PC-9 (cell line): Measurements from ENCODE around the gene MEGF8. TPM values are rescaled to one million over a fixed set of nuclear protein-coding genes. Genes with fewer than 3 reads are reported as not detected.

Experiments used
- BruUV-seq: library from RNA; stranded (reverse); fragments of 400-500 nt; replicated peaks from 2 replicates; lab custom pipeline; 2021; lab: Mats Ljungman, UMichigan
- CTCF ChIA-PET: fragments of 300-600 bp; sonication (Branson Sonifier 250); formaldehyde crosslinking; loops from one replicate; lab custom pipeline; 2022; ENCODE audit warnings: antibody characterized with exemption; lab: Charles Lee
- POLR2A ChIA-PET: fragments of 300-600 bp; sonication (Branson Sonifier 250); formaldehyde crosslinking; loops from one replicate; lab custom pipeline; 2022; ENCODE audit warnings: antibody characterized with exemption; ENCODE audit not compliant: unreplicated experiment; lab: Charles Lee
- DNase-seq, 2 experiments: peaks; one replicate each; pipeline versions ENCODE4 v3.0.0 to v3.0.0-alpha.2; 2015 to 2022; ENCODE audit warnings: mixed read lengths in 1 of 2
- H2AFZ ChIP-seq: fragments of 200-600 bp; sonication (generic); 2 replicates; pipeline ENCODE4 v1.8.1; 2017; ENCODE audit warnings: antibody characterized with exemption
- H3F3A ChIP-seq: fragments of 200-600 bp; sonication (generic); 2 replicates; pipeline ENCODE4 v1.8.1; 2017; ENCODE audit warnings: antibody characterized with exemption, mild to moderate bottlenecking, low read depth; ENCODE audit not compliant: insufficient read depth
- H3K27ac ChIP-seq: fragments of 200-600 bp; sonication (generic); 2 replicates; pipeline ENCODE4 v1.6.1; 2016; ENCODE audit warnings: mixed run types
- H3K27me3 ChIP-seq: fragments of 200-600 bp; sonication (generic); 2 replicates; pipeline ENCODE4 v1.6.1; 2016; ENCODE audit warnings: low read depth, mixed run types; ENCODE audit not compliant: insufficient read depth
- H3K36me3 ChIP-seq: fragments of 200-600 bp; sonication (generic); 2 replicates; pipeline ENCODE4 v1.6.1; 2016; ENCODE audit warnings: low read depth, mixed run types
- H3K4me1 ChIP-seq: fragments of 200-600 bp; sonication (generic); replicated peaks from 2 replicates; pipeline ENCODE4 v1.6.1; 2016; ENCODE audit warnings: mixed run types; ENCODE audit not compliant: insufficient read depth
- H3K4me2 ChIP-seq: fragments of 200-600 bp; sonication (generic); 2 replicates; pipeline ENCODE4 v1.6.1; 2017; ENCODE audit warnings: mixed run types
- H3K4me3 ChIP-seq: fragments of 200-600 bp; sonication (generic); 2 replicates; pipeline ENCODE4 v1.6.1; 2016; ENCODE audit warnings: mixed run types
- H3K79me2 ChIP-seq: fragments of 200-600 bp; sonication (generic); 2 replicates; pipeline ENCODE4 v1.6.1; 2017; ENCODE audit warnings: low read depth, mixed run types
- H3K9me2 ChIP-seq: fragments of 200-600 bp; sonication (generic); 2 replicates; pipeline ENCODE4 v1.8.1; 2017; ENCODE audit warnings: mild to moderate bottlenecking; ENCODE audit not compliant: insufficient read depth
- H3K9me3 ChIP-seq: fragments of 200-600 bp; sonication (generic); 2 replicates; pipeline ENCODE4 v1.8.1; 2016; ENCODE audit warnings: low read depth; ENCODE audit not compliant: insufficient read depth
- H4K20me1 ChIP-seq: fragments of 200-600 bp; sonication (generic); 2 replicates; pipeline ENCODE4 v1.8.1; 2017; ENCODE audit not compliant: insufficient read depth
- EZH2 ChIP-seq: fragments of 200-600 bp; sonication (generic); IDR thresholded peaks from 2 replicates; pipeline ENCODE4 v1.8.0; 2017; ENCODE audit warnings: antibody characterized with exemption, low read depth
- intact Hi-C: fragments of 100-400 bp; cut with micrococcal nuclease; formaldehyde crosslinking; loops from one replicate; pipeline ENCODE4 v1.10.0; 2022; ENCODE audit not compliant: unreplicated experiment
- total RNA-seq: library from RNA; stranded (reverse); gene quantifications from 2 replicates; pipeline ENCODE4 v1.2.3, GENCODE V29; 2021
- TF ChIP-seq, protein P1 (sequence below): fragments of 200-600 bp; sonication (generic); conservative IDR thresholded peaks from 2 replicates; pipeline ENCODE4 v1.6.1; 2017; ENCODE audit warnings: mixed run types, antibody characterized with exemption, mild to moderate bottlenecking, moderate library complexity

MEGF8 gene
- total RNA-seq, 1 experiment from 2014 or later: 40.6 TPM

DNA sequence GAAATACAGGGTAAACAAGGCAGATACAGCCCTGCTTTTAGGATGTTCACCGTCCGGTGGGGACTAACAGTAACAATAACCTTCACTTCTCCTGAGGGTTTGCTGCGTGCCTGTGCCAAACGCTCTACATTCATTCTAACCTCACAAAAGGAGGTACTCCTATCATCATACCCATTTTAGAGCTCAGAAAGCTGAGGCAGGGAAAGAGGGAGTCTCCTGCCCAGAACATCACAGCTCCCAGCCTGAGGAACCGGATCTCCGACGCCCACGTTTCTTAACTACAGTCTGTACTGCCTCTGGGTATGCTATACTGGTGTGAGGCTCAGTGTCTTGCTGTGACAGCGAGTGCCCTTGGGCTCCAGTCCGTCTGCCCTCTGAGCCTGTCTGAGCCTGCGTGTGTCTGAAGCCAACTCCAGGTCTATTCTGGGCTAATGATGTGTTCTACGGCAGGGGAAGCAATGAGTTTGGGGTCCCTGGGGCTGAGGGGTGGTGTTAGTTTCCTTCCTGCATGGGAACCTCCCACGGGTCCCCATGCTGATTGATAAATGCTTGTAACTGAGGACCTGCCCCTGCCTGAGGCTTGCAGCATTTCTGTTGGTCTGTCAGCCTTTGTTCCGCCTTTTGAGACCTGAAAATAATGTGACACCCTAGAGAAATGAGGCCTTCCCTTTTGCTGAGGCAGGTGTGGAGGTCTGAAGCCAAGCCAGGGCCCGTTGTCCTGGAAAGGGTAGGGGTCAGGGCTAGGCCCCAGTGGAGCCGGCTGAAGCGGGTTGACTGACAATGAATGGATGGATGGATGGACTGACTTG lies 96.9 kb downstream of the MEGF8 start:
- Histone ChIP-seq H3K27ac (peak overlapping the region; percentile 62), H3K36me3 (no peaks in the 10 kb centered on the region), H3K4me2 (peak overlapping the region; percentile 87), H2AFZ (no peak overlapping the region), H3K79me2 (no peaks in the 10 kb centered on the region), H3K9me3 (no peaks in the 10 kb centered on the region), H3K4me1 (peaks cover 28% of the 10 kb centered on the region), H3F3A (peaks cover 30% of the 10 kb centered on the region), H3K27me3 (no peaks in the 10 kb centered on the region), H4K20me1 (no peaks in the 10 kb centered on the region), H3K9me2 (no peaks in the 10 kb centered on the region), H3K4me3 (peak overlapping the region; percentile 91)
- BruUV-seq: TSS peak; percentile 26
- CTCF ChIA-PET: no interaction called here
- no peak for TF ChIP-seq EZH2
- TF ChIP-seq, protein P1, sequence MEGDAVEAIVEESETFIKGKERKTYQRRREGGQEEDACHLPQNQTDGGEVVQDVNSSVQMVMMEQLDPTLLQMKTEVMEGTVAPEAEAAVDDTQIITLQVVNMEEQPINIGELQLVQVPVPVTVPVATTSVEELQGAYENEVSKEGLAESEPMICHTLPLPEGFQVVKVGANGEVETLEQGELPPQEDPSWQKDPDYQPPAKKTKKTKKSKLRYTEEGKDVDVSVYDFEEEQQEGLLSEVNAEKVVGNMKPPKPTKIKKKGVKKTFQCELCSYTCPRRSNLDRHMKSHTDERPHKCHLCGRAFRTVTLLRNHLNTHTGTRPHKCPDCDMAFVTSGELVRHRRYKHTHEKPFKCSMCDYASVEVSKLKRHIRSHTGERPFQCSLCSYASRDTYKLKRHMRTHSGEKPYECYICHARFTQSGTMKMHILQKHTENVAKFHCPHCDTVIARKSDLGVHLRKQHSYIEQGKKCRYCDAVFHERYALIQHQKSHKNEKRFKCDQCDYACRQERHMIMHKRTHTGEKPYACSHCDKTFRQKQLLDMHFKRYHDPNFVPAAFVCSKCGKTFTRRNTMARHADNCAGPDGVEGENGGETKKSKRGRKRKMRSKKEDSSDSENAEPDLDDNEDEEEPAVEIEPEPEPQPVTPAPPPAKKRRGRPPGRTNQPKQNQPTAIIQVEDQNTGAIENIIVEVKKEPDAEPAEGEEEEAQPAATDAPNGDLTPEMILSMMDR: no peak
- intact Hi-C loops: no loop called here
- no peak for DNase-seq
- POLR2A ChIA-PET: no interaction called here

DNA sequence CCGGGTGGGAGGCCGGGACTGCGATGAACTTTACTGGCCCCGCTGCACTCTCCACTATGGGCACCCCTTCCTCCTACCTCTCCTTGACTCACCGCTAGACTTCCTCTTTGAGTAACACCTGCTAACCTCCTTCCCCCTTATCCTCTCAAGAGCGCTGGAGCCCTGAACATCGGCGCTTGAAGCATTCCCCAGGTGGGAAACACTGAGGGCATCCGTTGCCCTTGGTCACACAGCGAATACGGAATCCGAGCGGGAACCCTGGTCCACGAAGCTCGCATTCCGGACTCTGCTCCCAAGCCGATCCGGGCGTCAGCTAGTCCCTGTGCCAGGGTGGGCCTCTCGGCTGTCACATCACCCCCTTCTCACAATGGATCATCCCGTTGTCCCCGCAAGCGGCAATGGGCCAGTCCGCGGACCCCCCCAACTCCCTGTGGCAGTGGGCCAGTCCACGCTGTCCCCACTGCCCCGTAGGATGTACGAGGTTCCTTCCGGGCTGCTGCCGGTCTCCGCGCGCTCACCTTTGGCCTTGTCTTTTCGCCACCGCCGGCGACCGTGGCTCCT lies 97.5 kb downstream of the MEGF8 start:
- Histone ChIP-seq H3K9me3 (no peaks in the 10 kb centered on the region), H2AFZ (peak overlapping the region; percentile 76), H4K20me1 (no peaks in the 10 kb centered on the region), H3K4me3 (peak overlapping the region; percentile 91), H3K4me2 (peak overlapping the region; percentile 87), H3K9me2 (no peaks in the 10 kb centered on the region), H3K36me3 (no peaks in the 10 kb centered on the region), H3K4me1 (peaks cover 28% of the 10 kb centered on the region), H3K79me2 (no peaks in the 10 kb centered on the region), H3K27me3 (no peaks in the 10 kb centered on the region), H3K27ac (peak overlapping the region; percentile 10; the same call in 1 of the 2 replicates), H3F3A (peaks cover 30% of the 10 kb centered on the region)
- TF ChIP-seq, protein P1: no peak
- TF ChIP-seq EZH2: no peak
- DNase-seq: peak in 1 of 2 experiments; percentile 58
- POLR2A ChIA-PET: interaction anchor here (0.6 to 1.1 kb wide), 3 partner anchors 42 to 113 kb away, joined by 3 to 5 read pairs (median 4); no protein-coding TSS in a partner anchor
- BruUV-seq: no TSS peak
- CTCF ChIA-PET: interaction anchor here (0.7 to 1.0 kb wide), 4 partner anchors 17 to 173 kb away, joined by 3 to 6 read pairs (median 4); no protein-coding TSS in a partner anchor
- intact Hi-C loops: no loop called here

DNA sequence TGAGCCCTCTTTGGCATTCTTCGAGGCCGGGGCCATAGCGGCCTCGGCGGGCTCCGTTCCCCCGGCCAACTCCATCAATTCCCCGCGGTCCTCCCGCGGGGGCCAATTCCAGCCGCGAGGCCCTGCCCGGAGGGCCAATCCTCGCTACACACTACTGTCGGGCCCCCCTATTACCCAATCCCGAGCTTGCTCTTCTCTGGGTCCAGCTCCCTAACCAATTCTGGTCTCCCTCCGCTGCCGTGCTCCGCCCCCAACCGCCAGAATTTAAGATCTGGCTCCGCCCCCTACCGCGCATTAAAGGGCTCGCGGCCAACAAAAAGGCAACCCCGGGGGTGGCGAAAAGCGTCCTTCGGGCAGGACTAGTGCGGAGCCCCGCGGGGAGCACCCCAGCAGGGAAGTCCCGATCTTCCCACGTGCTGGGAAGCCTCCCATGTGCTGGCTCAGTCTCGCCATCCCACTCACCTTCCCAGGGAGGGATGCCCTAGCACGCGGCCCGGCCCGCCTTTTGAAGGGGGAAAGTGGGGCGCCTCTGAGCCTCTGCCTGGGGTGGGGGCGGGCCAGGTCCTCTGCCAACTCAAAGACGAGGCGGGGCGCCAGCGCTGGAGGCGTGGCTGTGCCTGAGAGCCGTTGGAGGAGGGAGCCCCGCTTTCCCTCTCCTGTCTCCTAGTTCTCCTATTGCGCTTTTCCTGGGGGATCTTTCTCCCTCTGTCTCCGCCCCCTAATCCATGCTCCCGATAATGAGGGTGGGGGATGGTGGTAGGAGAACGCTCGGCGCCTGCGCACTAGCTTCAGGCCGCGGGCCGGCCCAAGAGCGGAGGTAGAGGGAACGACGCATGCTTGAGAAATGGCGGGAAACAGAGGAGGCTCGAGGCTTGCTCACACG lies 98.3 kb downstream of the MEGF8 start:
- ChIA-PET POLR2A (interaction anchor here (0.6 to 1.1 kb wide), 3 partner anchors 42 to 113 kb away, joined by 3 to 5 read pairs (median 4); no protein-coding TSS in a partner anchor), CTCF (interaction anchor here (0.7 to 1.0 kb wide), 4 partner anchors 16 to 174 kb away, joined by 3 to 6 read pairs (median 4); no protein-coding TSS in a partner anchor)
- H4K20me1 ChIP-seq: no peaks in the 10 kb centered on the region
- H2AFZ ChIP-seq: peak overlapping the region; percentile 76
- no peaks in the 10 kb centered on the region for H3K9me3 ChIP-seq
- H3K4me2 ChIP-seq: peak overlapping the region; percentile 87
- H3K9me2 ChIP-seq: no peaks in the 10 kb centered on the region
- peaks cover 30% of the 10 kb centered on the region for H3F3A ChIP-seq
- peak overlapping the region; percentile 91 for H3K4me3 ChIP-seq
- no peaks in the 10 kb centered on the region for H3K27me3 ChIP-seq
- DNase-seq: peak; percentile 81 to 87
- H3K27ac ChIP-seq: peak overlapping the region; percentile 10; the same call in 1 of the 2 replicates
- BruUV-seq: no TSS peak
- H3K79me2 ChIP-seq: no peaks in the 10 kb centered on the region
- intact Hi-C loops: no loop called here
- no peaks in the 10 kb centered on the region for H3K36me3 ChIP-seq
- H3K4me1 ChIP-seq: peaks cover 28% of the 10 kb centered on the region
- no peak for TF ChIP-seq EZH2
- TF ChIP-seq, protein P1: no peak
